Measurements from ENCODE around the gene ANKFY1.

DNA sequence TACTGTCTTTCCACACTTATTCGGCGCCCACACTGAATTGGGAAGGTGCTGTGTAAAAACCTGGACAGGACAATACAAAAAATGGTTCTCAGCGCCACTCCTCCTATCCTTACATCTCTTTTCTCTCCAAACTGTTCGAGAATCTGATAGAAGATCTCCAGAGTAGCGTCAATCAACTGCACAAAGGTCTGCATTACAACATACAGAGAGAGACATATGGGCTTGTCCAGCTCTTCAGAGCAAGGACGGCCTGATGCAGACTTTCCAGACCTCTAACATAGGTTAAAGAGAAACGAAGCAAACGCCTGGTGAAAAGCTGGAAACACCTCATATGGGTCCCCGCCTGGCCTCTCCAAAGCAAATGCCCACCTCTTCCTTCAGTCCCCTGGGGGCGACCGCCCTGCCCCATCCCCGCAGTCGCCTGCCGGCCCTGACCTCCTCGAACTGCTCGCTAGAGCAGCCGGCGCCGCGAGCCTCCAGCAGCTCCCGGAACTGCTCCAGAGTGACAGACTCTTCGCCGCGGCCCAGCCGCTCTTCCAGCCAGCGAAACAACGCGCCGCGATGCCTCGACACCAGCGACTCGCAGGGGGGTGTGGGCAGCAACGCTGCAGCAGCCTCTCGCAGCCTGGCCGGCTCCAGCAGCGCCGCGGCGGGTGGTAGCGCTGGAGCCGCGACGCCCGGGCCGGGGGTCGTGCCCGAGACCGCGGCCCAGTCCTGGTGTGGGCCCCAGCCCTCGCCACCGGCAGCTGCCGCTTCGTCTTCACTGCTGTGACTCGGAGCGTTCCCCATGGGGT lies 121.5 kb downstream of the ANKFY1 start:
- TF ChIP-seq, protein P1, sequence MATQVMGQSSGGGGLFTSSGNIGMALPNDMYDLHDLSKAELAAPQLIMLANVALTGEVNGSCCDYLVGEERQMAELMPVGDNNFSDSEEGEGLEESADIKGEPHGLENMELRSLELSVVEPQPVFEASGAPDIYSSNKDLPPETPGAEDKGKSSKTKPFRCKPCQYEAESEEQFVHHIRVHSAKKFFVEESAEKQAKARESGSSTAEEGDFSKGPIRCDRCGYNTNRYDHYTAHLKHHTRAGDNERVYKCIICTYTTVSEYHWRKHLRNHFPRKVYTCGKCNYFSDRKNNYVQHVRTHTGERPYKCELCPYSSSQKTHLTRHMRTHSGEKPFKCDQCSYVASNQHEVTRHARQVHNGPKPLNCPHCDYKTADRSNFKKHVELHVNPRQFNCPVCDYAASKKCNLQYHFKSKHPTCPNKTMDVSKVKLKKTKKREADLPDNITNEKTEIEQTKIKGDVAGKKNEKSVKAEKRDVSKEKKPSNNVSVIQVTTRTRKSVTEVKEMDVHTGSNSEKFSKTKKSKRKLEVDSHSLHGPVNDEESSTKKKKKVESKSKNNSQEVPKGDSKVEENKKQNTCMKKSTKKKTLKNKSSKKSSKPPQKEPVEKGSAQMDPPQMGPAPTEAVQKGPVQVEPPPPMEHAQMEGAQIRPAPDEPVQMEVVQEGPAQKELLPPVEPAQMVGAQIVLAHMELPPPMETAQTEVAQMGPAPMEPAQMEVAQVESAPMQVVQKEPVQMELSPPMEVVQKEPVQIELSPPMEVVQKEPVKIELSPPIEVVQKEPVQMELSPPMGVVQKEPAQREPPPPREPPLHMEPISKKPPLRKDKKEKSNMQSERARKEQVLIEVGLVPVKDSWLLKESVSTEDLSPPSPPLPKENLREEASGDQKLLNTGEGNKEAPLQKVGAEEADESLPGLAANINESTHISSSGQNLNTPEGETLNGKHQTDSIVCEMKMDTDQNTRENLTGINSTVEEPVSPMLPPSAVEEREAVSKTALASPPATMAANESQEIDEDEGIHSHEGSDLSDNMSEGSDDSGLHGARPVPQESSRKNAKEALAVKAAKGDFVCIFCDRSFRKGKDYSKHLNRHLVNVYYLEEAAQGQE (IDR thresholded peaks at IDR 0.05; ENCODE audit: insufficient read depth in 1 of 2, low read depth in 2 of 2, low read length in 1 of 2) = no peak
- TF ChIP-seq, protein P2, sequence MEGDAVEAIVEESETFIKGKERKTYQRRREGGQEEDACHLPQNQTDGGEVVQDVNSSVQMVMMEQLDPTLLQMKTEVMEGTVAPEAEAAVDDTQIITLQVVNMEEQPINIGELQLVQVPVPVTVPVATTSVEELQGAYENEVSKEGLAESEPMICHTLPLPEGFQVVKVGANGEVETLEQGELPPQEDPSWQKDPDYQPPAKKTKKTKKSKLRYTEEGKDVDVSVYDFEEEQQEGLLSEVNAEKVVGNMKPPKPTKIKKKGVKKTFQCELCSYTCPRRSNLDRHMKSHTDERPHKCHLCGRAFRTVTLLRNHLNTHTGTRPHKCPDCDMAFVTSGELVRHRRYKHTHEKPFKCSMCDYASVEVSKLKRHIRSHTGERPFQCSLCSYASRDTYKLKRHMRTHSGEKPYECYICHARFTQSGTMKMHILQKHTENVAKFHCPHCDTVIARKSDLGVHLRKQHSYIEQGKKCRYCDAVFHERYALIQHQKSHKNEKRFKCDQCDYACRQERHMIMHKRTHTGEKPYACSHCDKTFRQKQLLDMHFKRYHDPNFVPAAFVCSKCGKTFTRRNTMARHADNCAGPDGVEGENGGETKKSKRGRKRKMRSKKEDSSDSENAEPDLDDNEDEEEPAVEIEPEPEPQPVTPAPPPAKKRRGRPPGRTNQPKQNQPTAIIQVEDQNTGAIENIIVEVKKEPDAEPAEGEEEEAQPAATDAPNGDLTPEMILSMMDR (IDR thresholded peaks at IDR 0.05) = no peak
- TF ChIP-seq POLR2AphosphoS5 (IDR thresholded peaks at IDR 0.05; ENCODE audit: low read depth, low read length) (no peak), TCF7L2 (IDR thresholded peaks at IDR 0.05; ENCODE audit: low read depth, low read length) (no peak), SIN3A (IDR thresholded peaks at IDR 0.05; ENCODE audit: borderline replicate concordance, insufficient read depth, low read depth, low read length) (no peak)

All from Panc1 (cell line).